GM19351 (cell line): ENCODE data around the gene ZNF346.
"Not testable (repeated sequence)": the region's sequence is repeated elsewhere in the genome, so short reads cannot be mapped to it uniquely, and the experiment has no call there.

Source experiments
- ATAC-seq: cut with Tn5 transposase; IDR thresholded peaks from one replicate; pipeline ENCODE4 v1.9.1; 2021; ENCODE audit warnings: mild to moderate bottlenecking, moderate library complexity; ENCODE audit not compliant: unreplicated experiment

ZNF346 gene

GRCh38 chr5:177008716-177009115 is 13.8 kb upstream of the ZNF346 start:
- no peak for ATAC-seq

GRCh38 chr5:177010153-177010552 is 12.3 kb upstream of the ZNF346 start:
- no peak for ATAC-seq

GRCh38 chr5:177015156-177015555 is 7.3 kb upstream of the ZNF346 start:
- no peak for ATAC-seq

GRCh38 chr5:177018341-177018740 is 4.2 kb upstream of the ZNF346 start:
- no peak for ATAC-seq

GRCh38 chr5:177020033-177020432 is 2.5 kb upstream of the ZNF346 start:
- no peak for ATAC-seq

- peak; percentile 24 for ATAC-seq
Observed at GRCh38 chr5:177023303-177023664, 788 bp downstream of the ZNF346 start.

- ATAC-seq, result no peak
Observed at GRCh38 chr5:177024559-177024958, 2.1 kb downstream of the ZNF346 start.

- ATAC-seq, result no peak
Observed at GRCh38 chr5:177025101-177025601, 2.7 kb downstream of the ZNF346 start.

- ATAC-seq, result no peak
Observed at GRCh38 chr5:177027665-177028064, 5.2 kb downstream of the ZNF346 start.

GRCh38 chr5:177029498-177029897 is 7.0 kb downstream of the ZNF346 start:
- no peak for ATAC-seq

- ATAC-seq, result no peak
Observed at GRCh38 chr5:177035976-177036375, 13.5 kb downstream of the ZNF346 start.

- no peak for ATAC-seq
Observed at GRCh38 chr5:177036443-177036842, 13.9 kb downstream of the ZNF346 start.

- ATAC-seq, result no peak
Observed at GRCh38 chr5:177036921-177037320, 14.4 kb downstream of the ZNF346 start.

- no peak for ATAC-seq
Observed at GRCh38 chr5:177040814-177041420, 18.4 kb downstream of the ZNF346 start.

GRCh38 chr5:177041936-177042335 is 19.4 kb downstream of the ZNF346 start:
- ATAC-seq, result no peak

GRCh38 chr5:177043114-177043513 is 20.6 kb downstream of the ZNF346 start:
- ATAC-seq, result no peak

- ATAC-seq, result no peak
Observed at GRCh38 chr5:177043958-177044357, 21.5 kb downstream of the ZNF346 start.

- no peak for ATAC-seq
Observed at GRCh38 chr5:177044641-177045040, 22.1 kb downstream of the ZNF346 start.

- ATAC-seq, result no peak
Observed at GRCh38 chr5:177045631-177046030, 23.1 kb downstream of the ZNF346 start.

GRCh38 chr5:177048531-177048930 is 26.0 kb downstream of the ZNF346 start:
- not testable (repeated sequence) for ATAC-seq

- ATAC-seq, result no peak
Observed at GRCh38 chr5:177049285-177049684, 26.8 kb downstream of the ZNF346 start.

GRCh38 chr5:177064500-177065277 is 42.2 kb downstream of the ZNF346 start:
- ATAC-seq, result no peak
